GM23338 (cell line): ENCODE data around the gene GALC. TPM values are rescaled to one million over a fixed set of nuclear protein-coding genes. Genes with fewer than 3 reads are reported as not detected.

Experiments used
- ATAC-seq: fragments of 200-7000 bp; cut with Tn5 transposase; 3 replicates; pipeline ENCODE4 v1.9.1; 2020
- DNase-seq: peaks from one replicate; pipeline ENCODE4 v3.0.0-alpha.2; 2015; ENCODE audit warnings: low spot score
- H2AFZ ChIP-seq: fragments of 200-600 bp; sonication (generic); 2 replicates; pipeline ENCODE4 v1.8.0; 2016; ENCODE audit warnings: antibody characterized with exemption, mild to moderate bottlenecking, moderate library complexity
- H3F3A ChIP-seq: fragments of 200-600 bp; sonication (generic); replicated peaks from 2 replicates; pipeline ENCODE4 v1.8.0; 2017; ENCODE audit warnings: antibody characterized with exemption, mixed run types, low read depth
- H3K27ac ChIP-seq: fragments of 200-600 bp; sonication (generic); 2 replicates; pipeline ENCODE4 v1.6.1; 2016; ENCODE audit warnings: low read depth
- H3K27me3 ChIP-seq: fragments of 200-600 bp; sonication (generic); 2 replicates; pipeline ENCODE4 v1.8.0; 2016; ENCODE audit warnings: mild to moderate bottlenecking, mixed run types, moderate library complexity; ENCODE audit not compliant: insufficient read depth
- H3K36me3 ChIP-seq: fragments of 200-600 bp; sonication (generic); 2 replicates; pipeline ENCODE4 v1.8.0; 2016; ENCODE audit warnings: mild to moderate bottlenecking; ENCODE audit not compliant: insufficient read depth
- H3K4me1 ChIP-seq: fragments of 200-600 bp; sonication (generic); 2 replicates; pipeline ENCODE4 v1.8.0; 2016; ENCODE audit warnings: mild to moderate bottlenecking, moderate library complexity; ENCODE audit not compliant: insufficient read depth
- H3K4me2 ChIP-seq: fragments of 200-600 bp; sonication (generic); 2 replicates; pipeline ENCODE4 v1.7.1; 2017; ENCODE audit warnings: mixed run types
- H3K4me3 ChIP-seq: fragments of 200-600 bp; sonication (generic); 2 replicates; pipeline ENCODE4 v1.6.1; 2016; ENCODE audit warnings: mixed run types
- H3K79me2 ChIP-seq: fragments of 200-600 bp; sonication (generic); replicated peaks from 2 replicates; pipeline ENCODE4 v1.8.0; 2017; ENCODE audit warnings: mild to moderate bottlenecking; ENCODE audit not compliant: insufficient read depth
- H3K9me2 ChIP-seq: fragments of 200-600 bp; sonication (generic); 2 replicates; pipeline ENCODE4 v1.8.0; 2017; ENCODE audit not compliant: insufficient read depth
- H4K20me1 ChIP-seq: fragments of 200-600 bp; sonication (generic); replicated peaks from 2 replicates; pipeline ENCODE4 v1.8.0; 2017; ENCODE audit warnings: mild to moderate bottlenecking; ENCODE audit not compliant: insufficient read depth
- H3K27ac Mint-ChIP-seq: 2 replicates; pipeline ENCODE4 v1.8.0; 2020; ENCODE audit warnings: inconsistent platforms, mild to moderate bottlenecking, moderate library complexity, mixed read lengths
- H3K27me3 Mint-ChIP-seq: 3 replicates; pipeline ENCODE4 v1.8.0; 2022; ENCODE audit warnings: low read depth, mild to moderate bottlenecking, moderate library complexity, mixed read lengths, inconsistent platforms; ENCODE audit not compliant: insufficient read depth, poor library complexity
- H3K36me3 Mint-ChIP-seq: 3 replicates; pipeline ENCODE4 v1.8.0; 2021; ENCODE audit warnings: low read depth, mild to moderate bottlenecking, inconsistent platforms, moderate library complexity, mixed read lengths
- H3K4me1 Mint-ChIP-seq: 3 replicates; pipeline ENCODE4 v1.8.0; 2020; ENCODE audit warnings: mild to moderate bottlenecking, inconsistent platforms, mixed read lengths
- H3K4me3 Mint-ChIP-seq: 3 replicates; pipeline ENCODE4 v1.8.0; 2021; ENCODE audit warnings: moderate library complexity, mild to moderate bottlenecking, inconsistent platforms, mixed read lengths
- H3K9me3 Mint-ChIP-seq: 3 replicates; pipeline ENCODE4 v1.8.0; 2020; ENCODE audit warnings: moderate library complexity, mild to moderate bottlenecking, inconsistent platforms, mixed read lengths
- ETS1 ChIP-seq: IDR thresholded peaks from 2 replicates; pipeline ENCODE4 v1.6.1; 2016; ENCODE audit warnings: antibody characterized with exemption
- EZH2 ChIP-seq: fragments of 200-600 bp; sonication (generic); IDR thresholded peaks from one replicate; pipeline ENCODE4 v1.8.0; 2017; ENCODE audit warnings: antibody characterized with exemption, mild to moderate bottlenecking, low read depth; ENCODE audit not compliant: unreplicated experiment
- EZH2phosphoT487 ChIP-seq: fragments of 200-600 bp; sonication (generic); IDR thresholded peaks from one replicate; pipeline ENCODE4 v1.8.1; 2018; ENCODE audit warnings: antibody characterized with exemption; ENCODE audit not compliant: unreplicated experiment
- JUNB ChIP-seq: IDR thresholded peaks from one replicate; pipeline ENCODE4 v1.6.1; 2016; ENCODE audit warnings: antibody characterized with exemption; ENCODE audit not compliant: unreplicated experiment
- POLR2AphosphoS5 ChIP-seq: IDR thresholded peaks from 2 replicates; pipeline ENCODE4 v1.6.1; 2016; ENCODE audit warnings: antibody characterized with exemption, low read depth
- REST ChIP-seq: IDR thresholded peaks from one replicate; pipeline ENCODE4 v1.6.1; 2018; ENCODE audit warnings: antibody characterized with exemption; ENCODE audit not compliant: unreplicated experiment
- ZNF114 ChIP-seq: fragments of 250-450 bp; sonication (Bioruptor Pico); IDR thresholded peaks from 2 replicates; pipeline ENCODE4 v1.5.0; 2020; ENCODE audit warnings: mild to moderate bottlenecking, moderate library complexity
- ZNF331 ChIP-seq: fragments of 250-450 bp; sonication (Bioruptor Pico); IDR thresholded peaks from 2 replicates; pipeline ENCODE4 v1.5.0; 2020; ENCODE audit warnings: low read depth, mild to moderate bottlenecking, moderate library complexity
- polyA plus RNA-seq: library from polyadenylated mRNA; unstranded; fragments of >200 nt; fragmentation: Nextera tagmentation; extraction: Ambion mirVana; gene quantifications from 2 replicates; pipeline ENCODE4 v1.2.1, GENCODE V29; 2016
- total RNA-seq: library from RNA; depleted of rRNA; stranded (reverse); fragments of >200 nt; shearing (Covaris generic); gene quantifications from 2 replicates; pipeline ENCODE4 v1.2.3, GENCODE V29; 2014
- TF ChIP-seq, protein P1 (sequence below), 2 experiments: fragments of 200-600 bp in 1 of 2; sonication (generic) in 1 of 2; conservative IDR thresholded peaks; 2 replicates each; pipeline versions ENCODE4 v1.5.1 to v1.6.1; 2016 to 2017; ENCODE audit warnings: antibody characterized with exemption in 2 of 2, low read depth in 2 of 2, mild to moderate bottlenecking in 2 of 2, moderate library complexity in 1 of 2
- TF ChIP-seq, protein P2 (sequence below): fragments of 250-450 bp; sonication (Bioruptor Pico); IDR thresholded peaks from 2 replicates; pipeline ENCODE4 v1.5.0; 2020; ENCODE audit warnings: mild to moderate bottlenecking, moderate library complexity

GALC gene
- total and polyA plus RNA-seq, 2 experiments from 2014 or later, result 3.4 to 12.9 TPM

GRCh38 chr14:87979689-87980088 is 13.3 kb downstream of the GALC start:
- no peak overlapping the region for H3K4me3 ChIP-seq
- Mint-ChIP-seq H3K36me3 (peaks cover 5% of the 10 kb centered on the region), H3K9me3 (no peaks in the 10 kb centered on the region), H3K4me1 (no peaks in the 10 kb centered on the region; the same call in 2 of the 3 replicates), H3K4me3 (no peak overlapping the region), H3K27me3 (no peaks in the 10 kb centered on the region), H3K27ac (no peak overlapping the region)
- no peaks in the 10 kb centered on the region for H3K79me2 ChIP-seq
- DNase-seq (no peak), ATAC-seq (no peak)
- H3K4me1 ChIP-seq, result no peaks in the 10 kb centered on the region
- H3F3A ChIP-seq, result no peaks in the 10 kb centered on the region
- no peak overlapping the region for H2AFZ ChIP-seq
- no peak overlapping the region for H3K4me2 ChIP-seq
- H3K27ac ChIP-seq, result no peak overlapping the region
- no peaks in the 10 kb centered on the region for H4K20me1 ChIP-seq
- H3K9me2 ChIP-seq, result no peaks in the 10 kb centered on the region
- no peak for TF ChIP-seq ZNF331 (CRISPR knock-in tag)
- TF ChIP-seq, protein P1, sequence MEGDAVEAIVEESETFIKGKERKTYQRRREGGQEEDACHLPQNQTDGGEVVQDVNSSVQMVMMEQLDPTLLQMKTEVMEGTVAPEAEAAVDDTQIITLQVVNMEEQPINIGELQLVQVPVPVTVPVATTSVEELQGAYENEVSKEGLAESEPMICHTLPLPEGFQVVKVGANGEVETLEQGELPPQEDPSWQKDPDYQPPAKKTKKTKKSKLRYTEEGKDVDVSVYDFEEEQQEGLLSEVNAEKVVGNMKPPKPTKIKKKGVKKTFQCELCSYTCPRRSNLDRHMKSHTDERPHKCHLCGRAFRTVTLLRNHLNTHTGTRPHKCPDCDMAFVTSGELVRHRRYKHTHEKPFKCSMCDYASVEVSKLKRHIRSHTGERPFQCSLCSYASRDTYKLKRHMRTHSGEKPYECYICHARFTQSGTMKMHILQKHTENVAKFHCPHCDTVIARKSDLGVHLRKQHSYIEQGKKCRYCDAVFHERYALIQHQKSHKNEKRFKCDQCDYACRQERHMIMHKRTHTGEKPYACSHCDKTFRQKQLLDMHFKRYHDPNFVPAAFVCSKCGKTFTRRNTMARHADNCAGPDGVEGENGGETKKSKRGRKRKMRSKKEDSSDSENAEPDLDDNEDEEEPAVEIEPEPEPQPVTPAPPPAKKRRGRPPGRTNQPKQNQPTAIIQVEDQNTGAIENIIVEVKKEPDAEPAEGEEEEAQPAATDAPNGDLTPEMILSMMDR (conservative IDR thresholded peaks at IDR 0.05; ENCODE audit: low read depth in 2 of 2), result no peak
- no peak for TF ChIP-seq ZNF114
- TF ChIP-seq POLR2AphosphoS5, result no peak
- no peak for TF ChIP-seq EZH2phosphoT487
- no peak for TF ChIP-seq EZH2
- TF ChIP-seq JUNB, result no peak
- no peak for TF ChIP-seq REST
- TF ChIP-seq ETS1, result no peak
- H3K36me3 ChIP-seq, result no peaks in the 10 kb centered on the region
- H3K27me3 ChIP-seq, result no peaks in the 10 kb centered on the region

GRCh38 chr14:87975636-87976035 is 17.3 kb downstream of the GALC start:
- no peaks in the 10 kb centered on the region; the same call in 2 of the 3 replicates for H3K4me1 Mint-ChIP-seq
- no peak for ATAC-seq
- H3K27me3 Mint-ChIP-seq, result no peaks in the 10 kb centered on the region
- no peak overlapping the region for H3K4me3 Mint-ChIP-seq
- H3K9me2 ChIP-seq, result no peaks in the 10 kb centered on the region
- no peaks in the 10 kb centered on the region for H3K79me2 ChIP-seq
- H4K20me1 ChIP-seq, result no peaks in the 10 kb centered on the region
- H3K27ac ChIP-seq, result no peak overlapping the region
- H3F3A ChIP-seq, result no peaks in the 10 kb centered on the region
- no peaks in the 10 kb centered on the region for H3K27me3 ChIP-seq
- no peak overlapping the region for H3K4me2 ChIP-seq
- H3K4me1 ChIP-seq, result no peaks in the 10 kb centered on the region
- no peak overlapping the region for H3K4me3 ChIP-seq
- H3K36me3 Mint-ChIP-seq, result peaks cover 4% of the 10 kb centered on the region; the same call in 2 of the 3 replicates
- DNase-seq, result no peak
- H3K9me3 Mint-ChIP-seq, result no peaks in the 10 kb centered on the region; the same call in 2 of the 3 replicates
- H3K27ac Mint-ChIP-seq, result peak overlapping the region; percentile 34; the same call in 1 of the 2 replicates
- H3K36me3 ChIP-seq, result no peaks in the 10 kb centered on the region
- H2AFZ ChIP-seq, result no peak overlapping the region
- TF ChIP-seq ZNF114 (no peak), ZNF331 (CRISPR knock-in tag) (no peak)
- TF ChIP-seq, protein P2, sequence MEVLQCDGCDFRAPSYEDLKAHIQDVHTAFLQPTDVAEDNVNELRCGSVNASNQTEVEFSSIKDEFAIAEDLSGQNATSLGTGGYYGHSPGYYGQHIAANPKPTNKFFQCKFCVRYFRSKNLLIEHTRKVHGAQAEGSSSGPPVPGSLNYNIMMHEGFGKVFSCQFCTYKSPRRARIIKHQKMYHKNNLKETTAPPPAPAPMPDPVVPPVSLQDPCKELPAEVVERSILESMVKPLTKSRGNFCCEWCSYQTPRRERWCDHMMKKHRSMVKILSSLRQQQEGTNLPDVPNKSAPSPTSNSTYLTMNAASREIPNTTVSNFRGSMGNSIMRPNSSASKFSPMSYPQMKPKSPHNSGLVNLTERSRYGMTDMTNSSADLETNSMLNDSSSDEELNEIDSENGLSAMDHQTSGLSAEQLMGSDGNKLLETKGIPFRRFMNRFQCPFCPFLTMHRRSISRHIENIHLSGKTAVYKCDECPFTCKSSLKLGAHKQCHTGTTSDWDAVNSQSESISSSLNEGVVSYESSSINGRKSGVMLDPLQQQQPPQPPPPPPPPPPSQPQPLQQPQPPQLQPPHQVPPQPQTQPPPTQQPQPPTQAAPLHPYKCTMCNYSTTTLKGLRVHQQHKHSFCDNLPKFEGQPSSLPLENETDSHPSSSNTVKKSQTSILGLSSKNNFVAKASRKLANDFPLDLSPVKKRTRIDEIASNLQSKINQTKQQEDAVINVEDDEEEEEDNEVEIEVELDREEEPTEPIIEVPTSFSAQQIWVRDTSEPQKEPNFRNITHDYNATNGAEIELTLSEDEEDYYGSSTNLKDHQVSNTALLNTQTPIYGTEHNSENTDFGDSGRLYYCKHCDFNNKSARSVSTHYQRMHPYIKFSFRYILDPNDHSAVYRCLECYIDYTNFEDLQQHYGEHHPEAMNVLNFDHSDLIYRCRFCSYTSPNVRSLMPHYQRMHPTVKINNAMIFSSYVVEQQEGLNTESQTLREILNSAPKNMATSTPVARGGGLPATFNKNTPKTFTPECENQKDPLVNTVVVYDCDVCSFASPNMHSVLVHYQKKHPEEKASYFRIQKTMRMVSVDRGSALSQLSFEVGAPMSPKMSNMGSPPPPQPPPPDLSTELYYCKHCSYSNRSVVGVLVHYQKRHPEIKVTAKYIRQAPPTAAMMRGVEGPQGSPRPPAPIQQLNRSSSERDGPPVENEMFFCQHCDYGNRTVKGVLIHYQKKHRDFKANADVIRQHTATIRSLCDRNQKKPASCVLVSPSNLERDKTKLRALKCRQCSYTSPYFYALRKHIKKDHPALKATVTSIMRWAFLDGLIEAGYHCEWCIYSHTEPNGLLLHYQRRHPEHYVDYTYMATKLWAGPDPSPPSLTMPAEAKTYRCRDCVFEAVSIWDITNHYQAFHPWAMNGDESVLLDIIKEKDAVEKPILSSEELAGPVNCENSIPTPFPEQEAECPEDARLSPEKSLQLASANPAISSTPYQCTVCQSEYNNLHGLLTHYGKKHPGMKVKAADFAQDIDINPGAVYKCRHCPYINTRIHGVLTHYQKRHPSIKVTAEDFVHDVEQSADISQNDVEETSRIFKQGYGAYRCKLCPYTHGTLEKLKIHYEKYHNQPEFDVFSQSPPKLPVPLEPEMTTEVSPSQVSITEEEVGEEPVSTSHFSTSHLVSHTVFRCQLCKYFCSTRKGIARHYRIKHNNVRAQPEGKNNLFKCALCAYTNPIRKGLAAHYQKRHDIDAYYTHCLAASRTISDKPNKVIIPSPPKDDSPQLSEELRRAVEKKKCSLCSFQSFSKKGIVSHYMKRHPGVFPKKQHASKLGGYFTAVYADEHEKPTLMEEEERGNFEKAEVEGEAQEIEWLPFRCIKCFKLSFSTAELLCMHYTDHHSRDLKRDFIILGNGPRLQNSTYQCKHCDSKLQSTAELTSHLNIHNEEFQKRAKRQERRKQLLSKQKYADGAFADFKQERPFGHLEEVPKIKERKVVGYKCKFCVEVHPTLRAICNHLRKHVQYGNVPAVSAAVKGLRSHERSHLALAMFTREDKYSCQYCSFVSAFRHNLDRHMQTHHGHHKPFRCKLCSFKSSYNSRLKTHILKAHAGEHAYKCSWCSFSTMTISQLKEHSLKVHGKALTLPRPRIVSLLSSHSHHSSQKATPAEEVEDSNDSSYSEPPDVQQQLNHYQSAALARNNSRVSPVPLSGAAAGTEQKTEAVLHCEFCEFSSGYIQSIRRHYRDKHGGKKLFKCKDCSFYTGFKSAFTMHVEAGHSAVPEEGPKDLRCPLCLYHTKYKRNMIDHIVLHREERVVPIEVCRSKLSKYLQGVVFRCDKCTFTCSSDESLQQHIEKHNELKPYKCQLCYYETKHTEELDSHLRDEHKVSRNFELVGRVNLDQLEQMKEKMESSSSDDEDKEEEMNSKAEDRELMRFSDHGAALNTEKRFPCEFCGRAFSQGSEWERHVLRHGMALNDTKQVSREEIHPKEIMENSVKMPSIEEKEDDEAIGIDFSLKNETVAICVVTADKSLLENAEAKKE, result no peak
